ENCODE data around the gene RFC1. TPM values are rescaled to one million over a fixed set of nuclear protein-coding genes. Genes with fewer than 3 reads are reported as not detected.
"Not testable (repeated sequence)": the region's sequence is repeated elsewhere in the genome, so short reads cannot be mapped to it uniquely, and the experiment has no call there.

Gene RFC1
- total RNA-seq, 6 experiments from 2014 or later, result 17.5 to 29.7 (median 24.6) TPM

GRCh38 chr4:39367166-39367565, 1.0 kb upstream of the RFC1 start:
- DNase-seq (peak in 2 of 3 donors; percentile 29 to 54), ATAC-seq (peak; percentile 82 to 92 (median 85))
- Histone ChIP-seq H3K27me3 (no peaks in the 10 kb centered on the region), H3K4me1 (peaks cover 0 to 16% (median 4%) of the 10 kb centered on the region in 4 donors), H3K9me3 (no peaks in the 10 kb centered on the region), H3K27ac (peak overlapping the region; percentile 83 to 97 (median 84)), H3K36me3 (no peaks in the 10 kb centered on the region), H3K4me3 (peak overlapping the region; percentile 91 to 96 (median 92))
- intact Hi-C loops (cut with DNase I), result no loop called here
- WGBS (ENCODE audit: insufficient coverage, low coverage, low lambda C conversion rate, missing lambda C conversion rate), result 40% methylated on average over 6 of the region's 6 CpGs
- peak; percentile 59 for TF ChIP-seq POLR2A (IDR thresholded peaks at IDR 0.05)
- TF ChIP-seq, protein P1, sequence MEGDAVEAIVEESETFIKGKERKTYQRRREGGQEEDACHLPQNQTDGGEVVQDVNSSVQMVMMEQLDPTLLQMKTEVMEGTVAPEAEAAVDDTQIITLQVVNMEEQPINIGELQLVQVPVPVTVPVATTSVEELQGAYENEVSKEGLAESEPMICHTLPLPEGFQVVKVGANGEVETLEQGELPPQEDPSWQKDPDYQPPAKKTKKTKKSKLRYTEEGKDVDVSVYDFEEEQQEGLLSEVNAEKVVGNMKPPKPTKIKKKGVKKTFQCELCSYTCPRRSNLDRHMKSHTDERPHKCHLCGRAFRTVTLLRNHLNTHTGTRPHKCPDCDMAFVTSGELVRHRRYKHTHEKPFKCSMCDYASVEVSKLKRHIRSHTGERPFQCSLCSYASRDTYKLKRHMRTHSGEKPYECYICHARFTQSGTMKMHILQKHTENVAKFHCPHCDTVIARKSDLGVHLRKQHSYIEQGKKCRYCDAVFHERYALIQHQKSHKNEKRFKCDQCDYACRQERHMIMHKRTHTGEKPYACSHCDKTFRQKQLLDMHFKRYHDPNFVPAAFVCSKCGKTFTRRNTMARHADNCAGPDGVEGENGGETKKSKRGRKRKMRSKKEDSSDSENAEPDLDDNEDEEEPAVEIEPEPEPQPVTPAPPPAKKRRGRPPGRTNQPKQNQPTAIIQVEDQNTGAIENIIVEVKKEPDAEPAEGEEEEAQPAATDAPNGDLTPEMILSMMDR (IDR thresholded peaks at IDR 0.05), result no peak

- Histone ChIP-seq H3K4me1 (peaks cover 0 to 16% (median 4%) of the 10 kb centered on the region in 4 donors), H3K9me3 (no peaks in the 10 kb centered on the region), H3K27ac (peak overlapping the region; percentile 83 to 97 (median 84)), H3K4me3 (peak overlapping the region; percentile 91 to 96 (median 92)), H3K27me3 (no peaks in the 10 kb centered on the region), H3K36me3 (no peaks in the 10 kb centered on the region)
- under 1% methylated on average over 7 of the region's 7 CpGs for WGBS (ENCODE audit: insufficient coverage, low coverage, low lambda C conversion rate, missing lambda C conversion rate)
- no peak for DNase-seq
- ATAC-seq, result peak in 1 of 4 donors; percentile 1
- intact Hi-C loops (cut with DNase I), result no loop called here
- TF ChIP-seq, protein P1 (IDR thresholded peaks at IDR 0.05), result no peak
- TF ChIP-seq POLR2A (IDR thresholded peaks at IDR 0.05), result no peak
Measured at GRCh38 chr4:39365360-39365759, 802 bp downstream of the RFC1 start.

- no peak overlapping the region for H3K27ac ChIP-seq
- H3K4me3 ChIP-seq, result no peak overlapping the region
- ATAC-seq (no peak), DNase-seq (no peak)
- no peaks in the 10 kb centered on the region for H3K36me3 ChIP-seq
- H3K9me3 ChIP-seq, result no peaks in the 10 kb centered on the region
- 70% methylated on average over 4 of the region's 4 CpGs for WGBS (ENCODE audit: insufficient coverage, low coverage, low lambda C conversion rate, missing lambda C conversion rate)
- no peaks in the 10 kb centered on the region for H3K27me3 ChIP-seq
- peaks cover 0 to 16% (median 4%) of the 10 kb centered on the region in 4 donors for H3K4me1 ChIP-seq
- TF ChIP-seq, protein P1 (IDR thresholded peaks at IDR 0.05), result no peak
- TF ChIP-seq POLR2A (IDR thresholded peaks at IDR 0.05), result no peak
- intact Hi-C loops (cut with DNase I), result no loop called here
Measured at GRCh38 chr4:39363773-39364393, 2.3 kb downstream of the RFC1 start.

GRCh38 chr4:39362827-39363226, 3.3 kb downstream of the RFC1 start:
- H3K9me3 ChIP-seq, result no peaks in the 10 kb centered on the region

GRCh38 chr4:39360611-39361010, 5.6 kb downstream of the RFC1 start:
- WGBS (ENCODE audit: insufficient coverage, low coverage, low lambda C conversion rate, missing lambda C conversion rate), result 79% methylated on average over 3 of the region's 4 CpGs
- H3K36me3 ChIP-seq; H3K9me3 ChIP-seq; H3K4me3 ChIP-seq; ATAC-seq; DNase-seq; intact Hi-C loops (cut with DNase I); H3K27me3 ChIP-seq; H3K27ac ChIP-seq: not testable (repeated sequence)
- H3K4me1 ChIP-seq, result peaks cover 0 to 35% (median 0%) of the 10 kb centered on the region in 4 donors

More at GRCh38 chr4:39362827-39363226, 3.3 kb downstream of the RFC1 start:
- Histone ChIP-seq H3K4me1 (peaks cover 0 to 16% (median 3%) of the 10 kb centered on the region in 4 donors), H3K4me3 (no peak overlapping the region), H3K27me3 (no peaks in the 10 kb centered on the region), H3K27ac (no peak overlapping the region), H3K36me3 (no peaks in the 10 kb centered on the region)
- TF ChIP-seq, protein P1 (IDR thresholded peaks at IDR 0.05), result no peak
- no peak for TF ChIP-seq POLR2A (IDR thresholded peaks at IDR 0.05)
- ATAC-seq (no peak), DNase-seq (no peak)
- intact Hi-C loops (cut with DNase I), result no loop called here
- WGBS (ENCODE audit: insufficient coverage, low coverage, low lambda C conversion rate, missing lambda C conversion rate), result 45% methylated on average over 3 of the region's 3 CpGs
